NCI-H2029 (cell line): ENCODE measurements around the gene ACTN3.
"Not testable (repeated sequence)": the region's sequence is repeated elsewhere in the genome, so short reads cannot be mapped to it uniquely, and the experiment has no call there.

ENCODE experiments used
- DNase-seq: peaks from one replicate; lab custom pipeline; 2025; lab: John Stamatoyannopoulos, UW

Gene ACTN3

GRCh38 chr11:66598993-66599392 is 52.3 kb downstream of the ACTN3 start:
- no peak for DNase-seq

GRCh38 chr11:66600219-66600618 is 53.5 kb downstream of the ACTN3 start:
- no peak for DNase-seq

GRCh38 chr11:66600631-66601233 is 54.0 kb downstream of the ACTN3 start:
- DNase-seq: no peak

GRCh38 chr11:66603072-66603471 is 56.4 kb downstream of the ACTN3 start:
- no peak for DNase-seq

- no peak for DNase-seq
Measured at GRCh38 chr11:66604155-66604554, 57.5 kb downstream of the ACTN3 start.

- not testable (repeated sequence) for DNase-seq
Measured at GRCh38 chr11:66606608-66607007, 59.9 kb downstream of the ACTN3 start.

- DNase-seq: no peak
Measured at GRCh38 chr11:66607126-66607834, 60.6 kb downstream of the ACTN3 start.

- DNase-seq: no peak
Measured at GRCh38 chr11:66609721-66610617, 63.3 kb downstream of the ACTN3 start.

GRCh38 chr11:66612458-66612857 is 65.8 kb downstream of the ACTN3 start:
- no peak for DNase-seq
